Kidney (tissue), 14 donors: ENCODE results near the gene UNC45A. TPM values are rescaled to one million over a fixed set of nuclear protein-coding genes. Genes with fewer than 3 reads are reported as not detected.

Source experiments
- DNase-seq, 5 donors: peaks; one replicate each; pipeline ENCODE4 v3.0.0-alpha.2; 2013 to 2020
- FAIRE-seq: peaks from 2 replicates; lab custom pipeline; 2012; peaks lifted over from hg19 to GRCh38; lab: Jason Lieb, UNC
- H3K27ac ChIP-seq, 2 donors: one replicate each; pipeline ENCODE4 v1.7.0; 2013; ENCODE audit warnings: low read depth in 2 of 2, low read length in 2 of 2, inconsistent platforms in 1 of 2
- H3K27me3 ChIP-seq: one replicate; pipeline ENCODE4 v1.7.1; 2013; ENCODE audit warnings: low read length, inconsistent platforms; ENCODE audit not compliant: control insufficient read depth, insufficient read depth
- H3K36me3 ChIP-seq, 3 donors: one replicate each; pipeline versions ENCODE4 v1.7.0 to v1.7.1; 2013; ENCODE audit warnings: low read length in 3 of 3, control low read depth in 1 of 3, inconsistent platforms in 1 of 3; ENCODE audit not compliant: insufficient read depth in 3 of 3, control insufficient read depth in 2 of 3
- H3K4me1 ChIP-seq, 3 donors: one replicate each; pipeline versions ENCODE4 v1.7.0 to v1.7.1; 2013; ENCODE audit warnings: low read length in 3 of 3, inconsistent platforms in 1 of 3, low read depth in 1 of 3; ENCODE audit not compliant: control insufficient read depth in 2 of 3, insufficient read depth in 2 of 3
- H3K4me3 ChIP-seq, 3 donors: one replicate each; pipeline versions ENCODE4 v1.7.0 to v1.8.1; 2013; ENCODE audit warnings: low read length in 3 of 3, control low read depth in 1 of 3, inconsistent platforms in 1 of 3
- H3K9ac ChIP-seq, 3 donors: one replicate each; pipeline versions ENCODE4 v1.7.0 to v1.7.1; 2013; ENCODE audit warnings: low read length in 3 of 3, control low read depth in 1 of 3, inconsistent platforms in 1 of 3
- H3K9me3 ChIP-seq, 3 donors: one replicate each; pipeline versions ENCODE4 v1.7.0 to v1.7.1; 2013; ENCODE audit warnings: low read length in 3 of 3, control low read depth in 1 of 3, inconsistent platforms in 1 of 3; ENCODE audit not compliant: control insufficient read depth in 2 of 3, insufficient read depth in 1 of 3
- CTCF ChIP-seq: IDR thresholded peaks from 3 replicates; pipeline ENCODE4 v1.5.1; 2012; ENCODE audit warnings: mild to moderate bottlenecking, moderate library complexity, borderline replicate concordance; ENCODE audit not compliant: insufficient read depth; ENCODE audit errors: extremely low read depth
- intact Hi-C: fragments of 100-400 bp; cut with DNase I; formaldehyde crosslinking; loops from one replicate; pipeline ENCODE4 v1.11.1; 2022
- polyA plus RNA-seq: library from polyadenylated mRNA; stranded (reverse); fragments of 350-450 nt; fragmentation: Illumina TruSeq; extraction: RNeasy Lipid Tissue Mini Kit (QIAGEN cat#74804); gene quantifications from one replicate; pipeline ENCODE4 v1.2.3, GENCODE V29; 2014; ENCODE audit warnings: low read depth, low replicate concordance; ENCODE audit not compliant: insufficient read depth
- total RNA-seq: library from RNA; stranded (reverse); fragmentation: NEBNext Ultra II Directional; extraction: Animal tissue kit (Norgen Biotek cat#: 25700); gene quantifications from one replicate; pipeline ENCODE4 v1.2.1, GENCODE V29; 2021
- donor health status: control.
- donor health status: control.
- donor health status: control.
- donor health status: control.
- donor health status: control.
- donor health status: DM: yes; HTN: yes; CAD: no.
- donor health status: Normal renal cell carcinoma (clear cell type).

UNC45A gene
- total and polyA plus RNA-seq, 2 donors from 2014 or later = 48.9 to 62.8 TPM

- FAIRE-seq (no peak), DNase-seq (no peak)
- Histone ChIP-seq H3K9me3 (no peaks in the 10 kb centered on the region), H3K4me3 (no peak overlapping the region), H3K4me1 (no peaks in the 10 kb centered on the region), H3K27ac (no peak overlapping the region), H3K36me3 (no peaks in the 10 kb centered on the region), H3K9ac (no peak overlapping the region), H3K27me3 (no peaks in the 10 kb centered on the region)
- no peak for TF ChIP-seq CTCF
- intact Hi-C loops = no loop called here
These were observed 47.0 kb downstream of the UNC45A start for GRCh38 chr15:90982135-90982534.

GRCh38 chr15:90986790-90987507, 51.9 kb downstream of the UNC45A start:
- Histone ChIP-seq H3K4me3 (no peak overlapping the region), H3K4me1 (no peaks in the 10 kb centered on the region), H3K9me3 (no peaks in the 10 kb centered on the region), H3K9ac (no peak overlapping the region), H3K36me3 (no peaks in the 10 kb centered on the region), H3K27me3 (no peaks in the 10 kb centered on the region), H3K27ac (no peak overlapping the region)
- intact Hi-C loops = no loop called here
- TF ChIP-seq CTCF = no peak
- no peak for FAIRE-seq
- peak in 1 of 5 donors; percentile 13 for DNase-seq

DNA sequence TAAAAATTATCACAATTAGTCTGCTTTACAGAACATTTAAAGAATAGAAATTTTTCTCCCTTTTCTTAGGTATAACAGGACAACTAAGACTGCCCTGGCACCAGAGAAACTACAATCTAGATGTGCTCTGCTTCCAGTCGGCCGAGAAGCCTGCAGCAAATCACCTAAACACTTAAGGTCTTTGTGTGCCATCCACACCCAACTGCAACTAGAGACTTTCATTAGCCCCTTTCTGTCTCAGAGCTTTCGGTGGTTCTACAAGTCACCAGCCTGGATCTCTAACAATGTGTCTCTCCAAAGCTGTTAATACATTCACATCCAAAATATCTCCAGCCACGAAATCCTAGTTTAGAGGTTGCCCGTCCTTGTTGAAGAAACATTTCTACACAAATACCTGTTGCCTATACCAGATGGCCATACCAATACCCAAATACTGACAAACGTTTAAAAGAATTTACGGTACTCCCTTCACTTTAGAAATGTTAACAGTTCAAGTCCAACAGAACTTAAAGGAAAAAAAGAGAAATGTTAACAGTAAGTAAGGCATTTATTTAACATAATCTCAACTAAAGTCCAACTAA, 52.6 kb downstream of the UNC45A start:
- intact Hi-C loops = no loop called here
- DNase-seq = peak in 2 of 5 donors; percentile 7 to 17

More for the DNA sequence above, 52.6 kb downstream of the UNC45A start:
- no peak for FAIRE-seq
- no peak for TF ChIP-seq CTCF
- no peak overlapping the region for H3K9ac ChIP-seq
- H3K36me3 ChIP-seq = no peaks in the 10 kb centered on the region
- no peaks in the 10 kb centered on the region for H3K27me3 ChIP-seq
- H3K9me3 ChIP-seq = no peaks in the 10 kb centered on the region
- H3K4me3 ChIP-seq = no peak overlapping the region
- no peak overlapping the region for H3K27ac ChIP-seq
- no peaks in the 10 kb centered on the region for H3K4me1 ChIP-seq
